ENCODE measurements around the gene SLC9A6.

The SLC9A6 gene

DNA sequence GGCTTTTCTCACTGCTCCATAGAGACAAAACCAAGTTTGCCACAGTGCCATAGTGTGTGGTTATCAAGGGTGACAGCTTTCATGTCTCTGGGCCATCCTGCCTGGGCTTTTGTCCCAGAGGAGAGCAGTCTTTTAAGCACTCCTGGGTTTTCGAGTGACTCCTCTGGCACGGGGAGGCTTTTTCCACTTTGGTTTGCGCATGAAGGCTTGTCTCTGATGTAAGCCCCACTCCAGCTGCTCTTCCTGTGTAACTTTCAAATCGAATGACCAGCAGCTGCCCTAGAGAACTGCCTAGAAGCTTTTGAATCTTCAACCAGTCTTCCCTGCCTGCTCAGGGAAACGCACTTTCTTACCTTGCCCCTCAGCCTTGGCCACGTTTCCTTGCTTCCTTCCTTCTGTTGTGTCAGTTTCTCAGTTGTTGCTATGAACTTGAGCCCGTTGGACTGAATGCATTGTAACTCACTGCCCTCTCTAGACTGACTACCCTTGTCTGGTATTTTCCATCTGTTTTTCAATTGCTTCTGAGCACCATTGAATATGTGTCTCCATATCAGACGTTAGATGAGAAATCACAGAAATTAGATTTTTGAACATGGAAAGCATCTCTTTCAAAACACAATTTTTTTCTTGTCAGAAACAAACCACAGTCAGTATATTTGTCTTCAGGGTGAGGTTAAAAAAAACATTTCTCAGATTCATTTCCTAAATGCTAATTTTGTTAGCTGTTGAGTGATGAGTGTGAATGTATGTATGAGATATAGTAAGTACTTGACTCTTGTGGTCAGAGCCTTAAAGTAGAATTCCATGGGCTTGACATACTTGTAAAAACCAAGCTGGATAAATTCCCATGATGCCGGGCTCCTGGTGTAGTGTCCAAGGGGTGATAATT, 45.3 kb downstream of the SLC9A6 start:
- Histone ChIP-seq H3K4me2 (peak overlapping the region in 9 of 11 experiments; percentile 21 to 56 (median 45); a peak in 15 of 22 replicates), H4K20me1 (peaks cover 0 to 16% (median 5%) of the 10 kb centered on the region in 11 experiments; a peak in 8 of 22 replicates), H3K9me3 (replicated peaks in 1 of 11) (no peaks in the 10 kb centered on the region), H3K27ac (peak overlapping the region in 4 of 11 experiments; percentile 23 to 39 (median 27); a peak in 4 of 22 replicates), H3K4me1 (peaks cover 0 to 34% (median 21%) of the 10 kb centered on the region in 10 experiments; a peak in 17 of 20 replicates), H3K4me3 (no peak overlapping the region), H3K9ac (peak overlapping the region in 3 of 11 experiments; percentile 14 to 36 (median 29); a peak in 3 of 22 replicates), H3K36me3 (peaks cover 0 to 51% (median 0%) of the 10 kb centered on the region in 11 experiments; a peak in 5 of 22 replicates), H3K27me3 (peaks cover 94 to 100% (median 99%) of the 10 kb centered on the region in 11 experiments)
- TF ChIP-seq Cebpa-rat (IDR thresholded peaks at IDR 0.05) = no peak

DNA sequence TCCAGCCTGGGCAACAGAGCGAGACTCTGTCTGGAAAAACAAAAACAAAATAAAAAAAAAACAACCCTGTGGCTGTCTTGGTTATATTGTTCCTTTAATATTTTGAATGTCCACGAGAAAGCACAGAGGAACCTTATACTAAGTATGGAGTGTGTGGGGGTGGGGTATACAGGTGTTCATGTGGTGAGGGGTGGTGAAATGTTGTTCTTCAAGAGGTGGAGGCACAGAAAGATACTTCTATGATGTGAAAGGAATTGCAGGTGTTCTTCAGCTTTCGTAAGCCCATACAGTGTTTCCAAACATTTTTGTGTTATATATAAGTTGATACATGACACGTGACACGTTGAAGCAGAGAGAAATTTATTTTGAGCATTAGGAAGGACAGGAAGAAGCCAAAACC, 46.4 kb downstream of the SLC9A6 start:
- no peak for TF ChIP-seq Cebpa-rat (IDR thresholded peaks at IDR 0.05)
- Histone ChIP-seq H3K27ac (peak overlapping the region in 2 of 11 experiments; percentile 12 to 23; a peak in 1 of 22 replicates), H3K4me1 (peaks cover 0 to 34% (median 21%) of the 10 kb centered on the region in 10 experiments; a peak in 17 of 20 replicates), H3K9me3 (replicated peaks in 1 of 11) (no peaks in the 10 kb centered on the region), H3K36me3 (peaks cover 0 to 52% (median 0%) of the 10 kb centered on the region in 11 experiments; a peak in 5 of 22 replicates), H3K4me2 (peak overlapping the region in 6 of 11 experiments; percentile 2 to 56 (median 29); a peak in 5 of 22 replicates), H4K20me1 (peaks cover 0 to 16% (median 4%) of the 10 kb centered on the region in 11 experiments; a peak in 8 of 22 replicates), H3K27me3 (peaks cover 94 to 100% (median 99%) of the 10 kb centered on the region in 11 experiments), H3K9ac (no peak overlapping the region), H3K4me3 (no peak overlapping the region)

GRCh38 chrX:136032370-136032769, 47.1 kb downstream of the SLC9A6 start:
- H3K4me1 ChIP-seq = peaks cover 0 to 34% (median 21%) of the 10 kb centered on the region in 10 experiments; a peak in 17 of 20 replicates
- peaks cover 94 to 100% (median 99%) of the 10 kb centered on the region in 11 experiments for H3K27me3 ChIP-seq
- H3K9me3 ChIP-seq (replicated peaks in 1 of 11) = no peaks in the 10 kb centered on the region
- TF ChIP-seq Cebpa-rat (IDR thresholded peaks at IDR 0.05) = no peak
- peak overlapping the region in 2 of 11 experiments; percentile 12 to 33; a peak in 2 of 22 replicates for H3K27ac ChIP-seq
- peaks cover 0 to 14% (median 4%) of the 10 kb centered on the region in 11 experiments; a peak in 8 of 22 replicates for H4K20me1 ChIP-seq
- peaks cover 0 to 57% (median 0%) of the 10 kb centered on the region in 11 experiments; a peak in 5 of 22 replicates for H3K36me3 ChIP-seq
- H3K4me3 ChIP-seq = no peak overlapping the region
- no peak overlapping the region for H3K4me2 ChIP-seq
- H3K9ac ChIP-seq = no peak overlapping the region

GRCh38 chrX:136034668-136035067, 49.4 kb downstream of the SLC9A6 start:
- peaks cover 0 to 11% (median 0%) of the 10 kb centered on the region in 11 experiments; a peak in 4 of 22 replicates for H4K20me1 ChIP-seq
- no peak overlapping the region for H3K4me3 ChIP-seq
- no peak overlapping the region for H3K27ac ChIP-seq
- TF ChIP-seq Cebpa-rat (IDR thresholded peaks at IDR 0.05) = no peak
- no peak overlapping the region for H3K9ac ChIP-seq
- H3K4me2 ChIP-seq = no peak overlapping the region
- peaks cover 0 to 28% (median 20%) of the 10 kb centered on the region in 10 experiments; a peak in 17 of 20 replicates for H3K4me1 ChIP-seq
- H3K27me3 ChIP-seq = peaks cover 97 to 100% (median 100%) of the 10 kb centered on the region in 11 experiments
- H3K36me3 ChIP-seq = peaks cover 0 to 60% (median 0%) of the 10 kb centered on the region in 11 experiments; a peak in 5 of 22 replicates
- H3K9me3 ChIP-seq (replicated peaks in 1 of 11) = no peaks in the 10 kb centered on the region

GRCh38 chrX:136035663-136036062, 50.4 kb downstream of the SLC9A6 start:
- Histone ChIP-seq H3K27me3 (peaks cover 97 to 100% (median 100%) of the 10 kb centered on the region in 11 experiments), H3K9me3 (replicated peaks in 1 of 11) (no peaks in the 10 kb centered on the region), H4K20me1 (peaks cover 0 to 6% (median 0%) of the 10 kb centered on the region in 11 experiments; a peak in 3 of 22 replicates), H3K4me1 (peaks cover 0 to 18% (median 10%) of the 10 kb centered on the region in 10 experiments; a peak in 16 of 20 replicates), H3K4me2 (no peak overlapping the region), H3K4me3 (no peak overlapping the region), H3K27ac (no peak overlapping the region), H3K36me3 (peaks cover 0 to 64% (median 0%) of the 10 kb centered on the region in 11 experiments; a peak in 5 of 22 replicates), H3K9ac (no peak overlapping the region)
- no peak for TF ChIP-seq Cebpa-rat (IDR thresholded peaks at IDR 0.05)

- no peaks in the 10 kb centered on the region for H3K4me1 ChIP-seq
- H3K36me3 ChIP-seq = peaks cover 0 to 57% (median 0%) of the 10 kb centered on the region in 11 experiments; a peak in 6 of 22 replicates
- H3K9ac ChIP-seq = no peak overlapping the region
- no peak overlapping the region for H3K4me3 ChIP-seq
- peaks cover 95 to 100% (median 99%) of the 10 kb centered on the region in 11 experiments for H3K27me3 ChIP-seq
- no peak overlapping the region for H3K27ac ChIP-seq
- no peak overlapping the region for H3K4me2 ChIP-seq
- no peak for TF ChIP-seq Cebpa-rat (IDR thresholded peaks at IDR 0.05)
- H3K9me3 ChIP-seq (replicated peaks in 1 of 11) = 0 out of 22 replicates have a peak, but pooled peaks cover 0 to 4% (median 0%) of the 10 kb centered on the region in 11 experiments
- peaks cover 0 to 5% (median 0%) of the 10 kb centered on the region in 11 experiments; a peak in 4 of 22 replicates for H4K20me1 ChIP-seq
Measured at GRCh38 chrX:136039485-136039884, 54.2 kb downstream of the SLC9A6 start.

GRCh38 chrX:136039968-136040367, 54.7 kb downstream of the SLC9A6 start:
- Histone ChIP-seq H3K4me2 (no peak overlapping the region), H3K4me1 (no peaks in the 10 kb centered on the region), H3K9me3 (replicated peaks in 1 of 11) (0 out of 22 replicates have a peak, but pooled peaks cover 0 to 4% (median 0%) of the 10 kb centered on the region in 11 experiments), H3K27ac (no peak overlapping the region), H3K4me3 (no peak overlapping the region), H4K20me1 (peaks cover 0 to 5% (median 0%) of the 10 kb centered on the region in 11 experiments; a peak in 4 of 22 replicates), H3K36me3 (peaks cover 0 to 58% (median 0%) of the 10 kb centered on the region in 11 experiments; a peak in 6 of 22 replicates), H3K27me3 (peaks cover 95 to 100% (median 99%) of the 10 kb centered on the region in 11 experiments), H3K9ac (no peak overlapping the region)
- TF ChIP-seq Cebpa-rat (IDR thresholded peaks at IDR 0.05) = no peak

GRCh38 chrX:136041254-136041812, 56.1 kb downstream of the SLC9A6 start:
- Histone ChIP-seq H3K27me3 (peaks cover 94 to 100% (median 99%) of the 10 kb centered on the region in 11 experiments), H3K4me1 (no peaks in the 10 kb centered on the region), H3K27ac (no peak overlapping the region), H3K9me3 (replicated peaks in 1 of 11) (0 out of 22 replicates have a peak, but pooled peaks cover 0 to 4% (median 0%) of the 10 kb centered on the region in 11 experiments), H3K4me2 (no peak overlapping the region), H3K36me3 (peaks cover 0 to 54% (median 0%) of the 10 kb centered on the region in 11 experiments; a peak in 6 of 22 replicates), H3K9ac (no peak overlapping the region), H4K20me1 (peaks cover 0 to 5% (median 0%) of the 10 kb centered on the region in 11 experiments; a peak in 4 of 22 replicates), H3K4me3 (no peak overlapping the region)
- TF ChIP-seq Cebpa-rat (IDR thresholded peaks at IDR 0.05) = no peak
